OCI-M2 (cell line): Measurements from ENCODE around the gene PADI4.

ENCODE experiments used
- DNase-seq: peaks from one replicate; lab custom pipeline; 2025; ENCODE audit not compliant: unreplicated experiment; lab: John Stamatoyannopoulos, UW

PADI4 gene

GRCh38 chr1:17282836-17283235 is 25.2 kb upstream of the PADI4 start:
- DNase-seq, result no peak

GRCh38 chr1:17286646-17287045 is 21.4 kb upstream of the PADI4 start:
- no peak for DNase-seq

DNA sequence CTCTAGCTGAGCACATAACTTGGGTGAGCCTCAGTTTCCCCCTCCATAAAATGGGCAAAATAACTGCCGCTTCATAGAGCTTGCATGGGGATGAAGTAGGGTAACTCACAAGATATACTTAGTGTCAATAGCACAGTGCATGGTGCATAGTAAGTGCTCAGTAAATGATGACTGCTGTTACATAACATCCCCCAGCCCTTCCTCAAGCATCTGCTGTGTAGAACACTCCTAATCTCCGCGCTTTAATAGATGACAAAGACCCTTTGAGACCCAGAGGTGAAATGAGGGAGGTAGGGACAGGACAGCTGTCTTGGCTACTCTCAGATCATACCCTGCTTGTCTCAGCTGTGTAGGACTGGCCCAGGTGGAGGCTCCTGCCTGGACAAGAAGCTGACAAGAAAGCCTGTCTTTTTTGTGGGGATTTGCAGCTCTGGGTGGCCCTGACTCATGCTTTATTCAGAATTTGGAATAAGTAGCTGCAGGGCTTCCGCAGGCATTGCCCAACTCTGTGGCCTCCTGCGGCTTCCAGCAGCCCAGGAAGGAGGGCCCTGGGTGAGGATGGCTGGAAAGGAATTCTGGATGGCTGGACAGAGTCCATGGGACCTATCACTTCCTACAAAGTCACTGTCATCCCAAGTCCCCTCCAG is 20.7 kb upstream of the PADI4 start:
- no peak for DNase-seq

DNA sequence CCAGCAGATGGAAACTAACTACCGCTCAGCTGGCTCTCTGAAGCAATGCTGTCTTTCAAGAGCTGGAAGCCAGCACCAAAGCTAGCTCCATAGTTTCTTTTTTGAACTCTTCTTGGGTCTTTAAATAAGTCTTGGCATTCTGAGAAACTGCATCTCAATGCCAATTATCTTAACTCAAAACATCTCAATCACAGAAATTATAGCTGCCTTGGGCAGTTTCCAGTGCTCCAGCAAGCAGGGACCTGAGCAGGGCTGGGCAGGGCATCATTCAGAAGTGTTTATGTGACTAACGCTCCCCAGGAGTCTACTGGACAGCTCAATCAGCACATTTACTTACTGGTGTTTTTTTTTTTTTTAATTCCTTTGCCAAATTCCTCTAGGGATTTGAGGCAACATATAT is 18.3 kb upstream of the PADI4 start:
- no peak for DNase-seq

- no peak for DNase-seq
These were observed 17.4 kb upstream of the PADI4 start for GRCh38 chr1:17290553-17290952.

GRCh38 chr1:17292299-17293160 is 15.5 kb upstream of the PADI4 start:
- no peak for DNase-seq

DNA sequence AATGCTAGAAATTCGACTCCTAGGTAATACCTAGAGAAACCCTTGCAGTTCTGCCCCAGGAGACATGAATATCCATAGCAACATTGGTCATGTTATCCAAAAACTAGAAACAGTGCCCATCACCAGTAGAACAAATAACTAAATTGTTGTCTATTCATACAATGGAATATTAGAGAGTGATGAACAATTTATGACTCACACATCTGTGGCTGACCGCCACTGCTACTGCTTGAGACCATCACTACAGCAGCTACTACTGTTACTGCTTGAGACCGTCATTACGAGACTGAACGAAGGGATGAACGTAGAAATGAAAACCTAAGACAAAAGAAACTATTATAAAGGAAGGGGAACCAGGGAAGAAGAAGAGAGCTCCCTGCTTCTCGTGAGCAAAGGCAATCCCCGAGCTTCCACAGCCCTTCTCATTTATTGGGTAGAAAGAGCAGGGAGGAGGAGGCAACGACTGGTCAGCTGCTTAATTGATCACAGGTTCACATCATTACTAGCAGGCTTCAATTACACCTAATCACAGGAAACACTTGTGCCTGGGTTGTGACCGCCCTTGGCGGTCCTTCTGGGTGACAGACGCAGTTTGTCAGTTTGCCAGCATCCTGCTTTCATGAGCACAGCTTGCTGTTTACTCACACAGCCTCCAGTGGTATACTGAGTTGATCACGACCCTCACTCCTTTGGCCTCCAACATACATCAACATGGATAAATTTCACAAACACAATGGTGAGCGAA is 14.1 kb upstream of the PADI4 start:
- no peak for DNase-seq

- DNase-seq, result no peak
These were observed 12.7 kb upstream of the PADI4 start for GRCh38 chr1:17295292-17295691.

DNA sequence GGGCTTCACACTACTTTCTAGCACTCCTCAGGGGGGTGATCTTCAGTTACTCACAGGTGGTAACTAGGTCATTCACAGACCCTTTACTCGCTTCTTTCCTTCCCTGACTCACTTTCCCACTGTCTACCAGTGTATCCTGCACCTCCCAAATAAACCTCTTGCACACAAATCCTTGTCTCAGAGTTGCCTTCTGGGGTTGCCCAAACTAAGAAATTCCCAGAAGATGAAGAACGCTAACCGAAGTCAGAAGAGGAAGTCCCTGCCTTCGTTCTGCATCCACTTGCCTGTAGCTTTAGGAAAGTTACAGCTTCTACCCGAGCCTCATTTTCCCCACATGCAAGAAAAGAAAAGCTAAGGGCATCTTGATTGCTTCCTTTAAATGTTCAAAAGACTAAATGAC is 11.9 kb upstream of the PADI4 start:
- no peak for DNase-seq

- no peak for DNase-seq
These were observed 10.0 kb upstream of the PADI4 start for GRCh38 chr1:17297991-17298390.

- DNase-seq, result no peak
These were observed 6.2 kb upstream of the PADI4 start for GRCh38 chr1:17301767-17302166.

- no peak for DNase-seq
These were observed 3.7 kb upstream of the PADI4 start for GRCh38 chr1:17304151-17304825.

DNA sequence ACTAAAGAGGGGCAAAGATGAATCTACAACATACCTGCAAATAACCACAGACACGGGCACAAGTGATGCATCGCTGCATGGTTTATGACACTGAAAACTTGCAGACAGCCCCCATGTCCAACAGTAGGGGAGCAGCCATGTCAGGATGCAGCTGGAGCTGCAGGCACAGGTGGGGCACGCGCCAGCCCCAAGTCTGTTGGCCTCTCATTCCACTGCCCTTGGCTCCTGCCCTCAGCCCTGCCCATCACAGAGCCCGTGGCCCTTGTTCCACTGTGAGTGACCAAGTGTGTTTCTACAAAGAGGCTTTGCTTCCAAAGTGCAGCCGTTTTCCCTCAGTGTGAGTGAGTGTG is 3.2 kb upstream of the PADI4 start:
- DNase-seq, result no peak

DNA sequence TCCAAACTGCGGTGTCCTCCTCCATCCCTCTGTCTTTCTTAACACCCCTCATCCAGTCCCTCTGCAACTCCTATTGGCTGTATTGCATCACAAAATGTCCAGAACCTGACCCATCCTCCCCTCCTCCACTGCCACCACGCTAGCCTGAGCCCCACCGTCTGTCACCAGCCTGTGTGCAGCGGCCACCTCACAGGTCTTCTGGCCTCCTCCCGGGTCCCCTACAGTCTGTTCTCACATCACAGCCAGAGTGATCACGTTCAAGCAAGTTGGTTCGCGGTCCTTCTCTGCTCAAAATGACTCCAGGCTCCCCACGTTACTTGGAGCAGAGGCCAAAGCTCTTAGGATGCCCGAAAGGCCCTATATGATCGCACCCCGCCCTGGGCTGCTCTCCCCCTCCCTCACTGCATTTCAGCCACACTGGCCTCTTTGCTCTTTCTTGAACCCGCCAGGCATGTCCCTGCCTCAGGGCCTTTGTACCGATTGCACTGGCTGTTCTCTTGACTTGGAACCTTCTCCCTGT is 2.4 kb upstream of the PADI4 start:
- DNase-seq, result no peak

GRCh38 chr1:17306407-17306806 is 1.6 kb upstream of the PADI4 start:
- DNase-seq, result no peak

GRCh38 chr1:17306921-17307320 is 1.1 kb upstream of the PADI4 start:
- no peak for DNase-seq

GRCh38 chr1:17307329-17307728 is 668 bp upstream of the PADI4 start:
- DNase-seq, result no peak

DNA sequence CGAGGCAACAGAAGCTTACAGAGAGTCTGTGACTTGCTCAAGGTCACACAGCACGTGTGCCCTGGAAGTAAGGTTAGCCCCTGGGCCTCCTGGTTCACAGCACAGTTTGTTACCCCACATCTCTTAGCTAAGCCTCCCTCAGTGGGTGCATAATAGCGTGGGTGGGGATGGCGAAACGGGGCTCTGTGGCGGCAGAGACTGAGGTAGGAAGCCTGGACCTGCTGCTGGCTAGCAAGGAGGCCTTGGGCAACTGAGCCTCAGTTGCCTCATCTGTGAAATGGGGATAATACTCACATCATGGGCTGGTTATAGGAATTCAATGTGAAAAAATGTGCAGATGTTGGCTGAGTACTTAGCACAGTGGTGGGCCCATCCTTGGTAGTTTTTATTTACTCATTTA is 596 bp downstream of the PADI4 start:
- no peak for DNase-seq

- no peak for DNase-seq
These were observed 1.6 kb downstream of the PADI4 start for GRCh38 chr1:17309426-17310067.

DNA sequence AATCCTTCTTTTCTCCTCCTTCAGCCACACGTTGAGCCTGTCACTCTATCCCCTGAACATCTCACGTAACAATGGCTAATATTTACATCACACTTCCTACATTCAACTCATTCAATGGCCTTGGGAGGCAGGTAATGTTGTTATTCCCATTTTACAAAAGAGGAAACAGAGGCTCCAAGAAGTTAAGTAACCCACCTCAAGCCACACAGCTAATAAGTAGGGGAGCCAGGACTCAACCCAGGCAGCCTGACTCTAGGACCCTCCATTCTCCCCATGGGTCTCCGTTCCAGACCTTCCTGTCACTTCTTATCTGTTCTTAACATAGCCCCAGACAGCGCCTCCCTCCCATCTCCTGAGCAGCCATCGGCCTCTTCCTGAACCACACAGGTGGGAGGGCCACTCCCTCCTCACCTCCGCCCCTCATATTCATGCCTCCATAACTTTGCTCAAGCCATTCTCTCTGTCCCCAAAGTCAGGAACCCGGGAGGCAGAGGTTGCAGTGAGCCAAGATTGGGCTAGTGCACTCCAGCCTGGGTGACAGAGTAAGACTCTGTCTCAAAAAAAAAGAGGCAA is 2.2 kb downstream of the PADI4 start:
- DNase-seq, result no peak
